Mesendoderm (in vitro differentiated cells): ENCODE measurements around the gene FUS. TPM values are rescaled to one million over a fixed set of nuclear protein-coding genes. Genes with fewer than 3 reads are reported as not detected.

Experiments
- small RNA-seq: library from polyadenylated mRNA; stranded (forward); fragments of <200 nt; extraction: miRNeasy Mini kit (QIAGEN cat#:217004); gene quantifications from one replicate; pipeline ENCODE3, GENCODE V24; 2013; ENCODE audit not compliant: insufficient read depth

The FUS gene

Small RNA genes lying within 50 kb of the gene (small RNA-seq; reads per million reads assigned to genes)
- not detected for gene AC009088.4
- not detected for gene NDUFA3P6
